Limb (tissue), 2 donors: Measurements from ENCODE around the gene FGD2.

Source experiments
- DNase-seq, 2 donors: peaks; one replicate each; pipeline ENCODE4 v3.0.0-alpha.2; 2016; ENCODE audit errors: extremely low spot score in 2 of 2

Gene FGD2

GRCh38 chr6:37005061-37005810 is at the start of gene FGD2:
FGD2 (plus strand) TSS chr6:37005655; CDS start chr6:37005818, 163 bp downstream.
- no peak for DNase-seq

GRCh38 chr6:36955671-36956445 is 49.6 kb upstream of the FGD2 start:
- DNase-seq, result no peak

GRCh38 chr6:36956446-36956820 is 49.0 kb upstream of the FGD2 start:
- DNase-seq, result no peak

- DNase-seq, result no peak
These were observed 47.6 kb upstream of the FGD2 start for GRCh38 chr6:36957773-36958271.

- DNase-seq, result no peak
These were observed 46.5 kb upstream of the FGD2 start for GRCh38 chr6:36958775-36959554.

GRCh38 chr6:36959555-36960250 is 45.8 kb upstream of the FGD2 start:
- no peak for DNase-seq

- no peak for DNase-seq
These were observed 43.7 kb upstream of the FGD2 start for GRCh38 chr6:36961441-36962435.

GRCh38 chr6:36962874-36963273 is 42.6 kb upstream of the FGD2 start:
- DNase-seq, result peak in 1 of 2 donors; percentile 67

GRCh38 chr6:36963451-36964290 is 41.8 kb upstream of the FGD2 start:
- DNase-seq, result no peak

GRCh38 chr6:36964349-36964748 is 41.1 kb upstream of the FGD2 start:
- no peak for DNase-seq

- DNase-seq, result no peak
These were observed 40.5 kb upstream of the FGD2 start for GRCh38 chr6:36964908-36965307.

GRCh38 chr6:36967301-36967700 is 38.2 kb upstream of the FGD2 start:
- DNase-seq, result no peak

- no peak for DNase-seq
These were observed 37.7 kb upstream of the FGD2 start for GRCh38 chr6:36967757-36968156.

GRCh38 chr6:36968266-36968977 is 37.0 kb upstream of the FGD2 start:
- no peak for DNase-seq

GRCh38 chr6:36969240-36969691 is 36.2 kb upstream of the FGD2 start:
- DNase-seq, result no peak

GRCh38 chr6:36969988-36970891 is 35.2 kb upstream of the FGD2 start:
- no peak for DNase-seq
